ENCODE measurements around the gene GALP. TPM values are rescaled to one million over a fixed set of nuclear protein-coding genes. Genes with fewer than 3 reads are reported as not detected.

Gene GALP
- total and polyA plus RNA-seq, 2 donors (not counting 1 experiment from before 2014, with no cell fraction given): not detected

DNA sequence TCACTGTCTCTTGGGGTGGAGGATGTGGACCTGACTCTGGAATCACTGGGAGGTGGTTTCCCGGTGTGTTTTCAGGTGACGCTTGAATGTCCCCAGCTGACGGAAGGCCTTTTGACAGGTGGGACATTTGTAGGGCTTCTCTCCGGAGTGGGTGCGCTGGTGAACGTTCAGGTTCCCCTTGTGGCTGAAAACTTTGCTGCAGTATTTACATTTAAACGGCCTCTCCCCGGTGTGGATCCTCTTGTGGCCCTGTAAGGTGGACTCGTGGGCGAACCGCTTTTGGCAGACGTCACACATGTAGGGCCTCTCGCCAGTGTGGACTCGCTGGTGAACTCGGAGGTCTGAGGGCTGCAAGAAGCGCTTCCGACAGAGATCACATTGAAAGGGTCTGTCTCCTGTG, 14.0 kb downstream of the GALP start:
- Mint-ChIP-seq H3K27me3 (peaks cover 22% of the 10 kb centered on the region), H3K9me3 (ENCODE audit: insufficient read depth) (no peaks in the 10 kb centered on the region), H3K27ac (no peak overlapping the region), H3K4me3 (no peak overlapping the region), H3K4me1 (no peaks in the 10 kb centered on the region)
- DNase-seq: no peak
- Histone ChIP-seq H3K79me2 (ENCODE audit: control insufficient read depth, insufficient read depth, low read length) (no peaks in the 10 kb centered on the region), H4K20me1 (ENCODE audit: control insufficient read depth, insufficient read depth, low read length, poor library complexity, severe bottlenecking) (no peaks in the 10 kb centered on the region), H3K36me3 (replicated peaks in 1 of 2; ENCODE audit: control extremely low read depth in 1 of 2, control insufficient read depth in 1 of 2, extremely low read depth in 1 of 2, insufficient read depth in 2 of 2, low read length in 1 of 2) (no peaks in the 10 kb centered on the region), H3K4me1 (ENCODE audit: control insufficient read depth in 2 of 2, insufficient read depth in 2 of 2, low read length in 2 of 2) (no peaks in the 10 kb centered on the region), H3K9ac (ENCODE audit: low read length) (no peak overlapping the region), H3K27me3 (replicated peaks in 1 of 4; ENCODE audit: control extremely low read depth in 1 of 4, control insufficient read depth in 3 of 4, insufficient read depth in 4 of 4, low read length in 3 of 4) (peaks cover 0 to under 1% (median 0%) of the 10 kb centered on the region in 4 experiments), H2AFZ (ENCODE audit: insufficient read depth, low read depth, low read length, poor library complexity, severe bottlenecking) (no peak overlapping the region), H3K27ac (ENCODE audit: low read length in 2 of 2) (no peak overlapping the region), H3K4me3 (ENCODE audit: control extremely low read depth in 1 of 5, extremely low read depth in 1 of 5, insufficient read depth in 1 of 5, low read depth in 2 of 5, low read length in 4 of 5) (no peak overlapping the region), H3K9me3 (ENCODE audit: control extremely low read depth in 1 of 3, control insufficient read depth in 2 of 3, insufficient read depth in 1 of 3, low read length in 2 of 3) (no peaks in the 10 kb centered on the region), H3K4me2 (replicated peaks; ENCODE audit: low read depth, low read length, poor library complexity, severe bottlenecking) (no peak overlapping the region)
- intact Hi-C loops (cut with micrococcal nuclease): no loop called here
- WGBS (ENCODE audit: insufficient coverage): 87% methylated on average over 17 of the region's 17 CpGs
- ChIA-PET CTCF (no interaction called here), POLR2A (no interaction called here)
- no peak for ATAC-seq (ENCODE audit: low read depth)
- TF ChIP-seq CTCF (IDR thresholded peaks at IDR 0.05): no peak
- no peak for TF ChIP-seq EZH2 (IDR thresholded peaks at IDR 0.05; ENCODE audit: borderline replicate concordance, insufficient read depth, low read depth, low read length, poor library complexity, severe bottlenecking)

DNA sequence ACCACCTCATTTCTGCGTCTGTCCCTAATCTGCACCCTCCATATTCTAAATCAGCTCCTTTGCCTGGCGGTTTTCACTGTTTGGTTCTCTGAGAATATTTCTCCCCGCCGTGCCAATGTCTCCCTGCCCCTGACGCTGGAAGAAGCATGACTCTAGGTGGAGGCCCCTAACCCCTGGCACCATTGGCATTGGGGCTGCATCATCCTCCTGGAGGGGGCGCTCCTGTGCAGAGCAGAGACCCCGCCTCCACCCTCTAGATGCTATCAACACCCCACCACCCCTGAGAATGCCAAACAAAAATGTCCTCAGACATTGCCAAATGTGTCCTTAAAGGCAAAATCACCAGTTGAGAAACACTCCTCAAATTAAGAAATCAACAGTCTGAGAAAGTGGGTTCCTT, 15.3 kb downstream of the GALP start:
- Mint-ChIP-seq H3K4me1 (no peaks in the 10 kb centered on the region), H3K27me3 (peaks cover 12% of the 10 kb centered on the region), H3K27ac (no peak overlapping the region), H3K9me3 (ENCODE audit: insufficient read depth) (no peaks in the 10 kb centered on the region), H3K4me3 (no peak overlapping the region)
- Histone ChIP-seq H3K4me2 (replicated peaks; ENCODE audit: low read depth, low read length, poor library complexity, severe bottlenecking) (no peak overlapping the region), H3K4me1 (ENCODE audit: control insufficient read depth in 2 of 2, insufficient read depth in 2 of 2, low read length in 2 of 2) (no peaks in the 10 kb centered on the region), H3K4me3 (ENCODE audit: control extremely low read depth in 1 of 5, extremely low read depth in 1 of 5, insufficient read depth in 1 of 5, low read depth in 2 of 5, low read length in 4 of 5) (no peak overlapping the region), H3K27me3 (replicated peaks in 1 of 4; ENCODE audit: control extremely low read depth in 1 of 4, control insufficient read depth in 3 of 4, insufficient read depth in 4 of 4, low read length in 3 of 4) (peaks cover 0 to 3% (median 0%) of the 10 kb centered on the region in 4 experiments), H4K20me1 (ENCODE audit: control insufficient read depth, insufficient read depth, low read length, poor library complexity, severe bottlenecking) (no peaks in the 10 kb centered on the region), H3K27ac (ENCODE audit: low read length in 2 of 2) (no peak overlapping the region), H3K9me3 (ENCODE audit: control extremely low read depth in 1 of 3, control insufficient read depth in 2 of 3, insufficient read depth in 1 of 3, low read length in 2 of 3) (no peaks in the 10 kb centered on the region), H3K79me2 (ENCODE audit: control insufficient read depth, insufficient read depth, low read length) (no peaks in the 10 kb centered on the region), H2AFZ (ENCODE audit: insufficient read depth, low read depth, low read length, poor library complexity, severe bottlenecking) (no peak overlapping the region), H3K36me3 (replicated peaks in 1 of 2; ENCODE audit: control extremely low read depth in 1 of 2, control insufficient read depth in 1 of 2, extremely low read depth in 1 of 2, insufficient read depth in 2 of 2, low read length in 1 of 2) (no peaks in the 10 kb centered on the region), H3K9ac (ENCODE audit: low read length) (no peak overlapping the region)
- DNase-seq (no peak), ATAC-seq (ENCODE audit: low read depth) (no peak)
- 87% methylated on average over 6 of the region's 7 CpGs for WGBS (ENCODE audit: insufficient coverage)
- POLR2A ChIA-PET: no interaction called here
- CTCF ChIA-PET: no interaction called here
- TF ChIP-seq EZH2 (IDR thresholded peaks at IDR 0.05; ENCODE audit: borderline replicate concordance, insufficient read depth, low read depth, low read length, poor library complexity, severe bottlenecking) (no peak), CTCF (IDR thresholded peaks at IDR 0.05) (no peak)
- intact Hi-C loops (cut with micrococcal nuclease): no loop called here
